Activated T-cell treated with anti-CD3 and anti-CD28 coated beads for 1 hour (primary cell): ENCODE results near the gene IFT57.
"Not testable (repeated sequence)": the region's sequence is repeated elsewhere in the genome, so short reads cannot be mapped to it uniquely, and the experiment has no call there.

ENCODE experiments used
- DNase-seq: peaks from one replicate; pipeline ENCODE4 v3.0.0-alpha.2; 2020; ENCODE audit warnings: low read depth

IFT57 gene

DNA sequence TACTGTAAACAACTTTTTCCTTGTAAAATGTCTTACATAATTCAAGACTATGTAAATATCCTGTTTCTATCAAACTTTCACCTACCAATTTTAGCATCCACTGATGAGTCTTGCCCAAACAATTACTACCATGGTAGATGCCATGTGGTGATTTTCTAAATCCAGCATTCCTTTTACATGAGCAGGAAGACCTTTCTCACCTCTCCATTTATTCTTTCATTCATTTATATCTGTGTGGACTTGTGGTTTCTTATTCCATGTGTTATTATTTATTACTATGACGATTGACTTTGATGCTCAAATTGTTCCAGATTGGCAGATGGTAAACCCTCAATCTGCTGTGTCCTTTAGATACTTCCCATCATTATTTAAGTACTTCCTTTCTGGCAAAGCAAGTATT lies 62.4 kb downstream of the IFT57 start:
- DNase-seq: no peak

DNA sequence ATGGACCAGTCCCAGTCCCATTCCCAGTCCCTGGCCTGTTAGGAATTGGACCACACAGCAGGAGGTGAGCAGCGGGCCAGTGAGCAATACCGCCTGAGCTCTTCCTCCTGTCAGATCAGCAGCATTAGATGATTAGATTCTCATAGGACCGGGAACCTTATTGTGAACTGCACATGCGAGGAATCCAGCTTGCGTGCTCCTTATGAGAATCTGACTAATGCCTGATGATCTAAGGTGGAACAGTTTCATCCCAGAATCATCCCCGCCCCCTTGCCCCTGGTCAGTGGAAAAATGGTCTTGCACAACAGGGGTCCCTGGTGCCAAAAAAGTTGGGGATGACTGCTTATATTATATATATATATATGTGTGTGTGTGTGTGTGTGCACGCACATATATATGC lies 63.1 kb downstream of the IFT57 start:
- no peak for DNase-seq

DNA sequence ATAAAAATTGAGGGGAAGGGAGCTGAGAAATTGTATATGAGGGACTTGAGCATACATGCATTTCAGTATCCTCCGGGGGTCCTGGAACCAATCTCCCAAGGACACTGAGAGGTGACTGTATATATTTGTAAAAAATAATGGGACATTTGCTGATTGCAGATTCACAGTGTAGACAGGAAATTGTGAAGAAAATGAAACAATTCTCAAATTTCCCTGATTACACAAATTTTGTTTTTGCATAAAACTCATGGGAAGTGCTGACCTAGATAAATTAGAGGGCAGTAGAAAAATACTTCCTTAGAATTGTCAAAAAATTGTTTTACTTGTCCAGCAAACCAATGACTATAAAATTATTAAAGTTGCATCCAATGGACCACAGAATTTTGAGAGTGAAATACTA lies 64.0 kb downstream of the IFT57 start:
- DNase-seq: no peak

DNA sequence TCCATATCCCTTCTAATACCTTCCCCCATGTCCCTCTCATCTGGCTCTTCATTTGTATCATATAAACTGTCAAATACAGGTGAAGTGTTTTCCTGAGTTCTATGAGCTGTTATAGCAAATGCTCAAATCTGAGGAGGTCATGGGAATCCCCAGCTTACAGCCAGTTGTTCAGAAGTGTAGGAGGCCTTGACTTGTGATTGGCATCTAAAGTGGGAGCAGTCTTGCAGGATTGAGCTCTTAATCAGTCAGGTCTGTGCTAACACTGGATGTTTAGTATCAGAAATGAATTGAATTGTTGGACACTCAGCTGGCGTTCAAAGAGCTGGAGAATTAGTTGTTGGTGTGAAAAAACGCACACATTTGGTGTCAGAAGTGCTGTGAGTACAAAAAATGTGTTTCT lies 65.0 kb downstream of the IFT57 start:
- DNase-seq: no peak

DNA sequence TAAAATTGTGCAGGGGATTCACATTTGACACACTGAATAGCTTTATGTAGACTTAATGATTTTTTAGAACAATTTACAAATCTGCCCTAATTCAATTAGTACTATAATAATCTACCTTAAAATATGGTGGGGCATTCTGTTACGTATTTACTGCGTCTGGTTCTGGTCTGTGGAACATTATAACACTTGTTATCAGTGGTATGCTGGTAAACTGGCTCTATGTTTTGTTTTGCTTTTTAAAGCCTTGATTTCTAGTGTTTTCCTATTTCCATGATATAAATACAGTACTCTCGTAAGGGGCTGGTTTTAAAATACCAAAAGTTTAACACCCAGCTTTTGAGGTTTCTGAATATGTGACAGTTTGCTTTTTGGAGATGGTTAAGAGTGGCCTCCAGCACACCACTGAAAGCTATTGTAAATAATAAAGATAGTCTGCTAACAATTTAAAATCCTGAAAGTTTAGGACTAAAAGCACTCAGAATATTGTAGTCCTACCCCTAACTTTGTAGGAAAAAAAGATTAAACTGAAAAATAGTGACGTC lies 65.8 kb downstream of the IFT57 start:
- no peak for DNase-seq

DNA sequence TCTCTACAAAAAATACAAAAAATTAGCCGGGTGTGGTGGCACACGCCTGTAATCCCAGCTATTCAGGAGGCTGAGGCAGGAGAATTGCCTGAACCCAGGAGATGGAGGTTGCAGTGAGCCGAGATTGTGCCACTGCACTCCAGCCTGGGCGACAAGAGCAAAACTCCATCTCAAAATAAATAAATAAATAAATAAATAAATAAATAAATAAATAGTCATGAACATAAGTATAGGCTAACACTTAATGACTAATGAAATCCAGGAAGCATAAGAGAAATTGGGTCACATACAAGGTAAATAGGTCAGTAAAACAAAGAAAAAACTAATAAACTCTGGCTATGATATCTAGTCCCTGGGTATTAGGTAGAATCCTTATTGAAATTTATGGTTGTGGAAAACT lies 66.6 kb downstream of the IFT57 start:
- not testable (repeated sequence) for DNase-seq

DNA sequence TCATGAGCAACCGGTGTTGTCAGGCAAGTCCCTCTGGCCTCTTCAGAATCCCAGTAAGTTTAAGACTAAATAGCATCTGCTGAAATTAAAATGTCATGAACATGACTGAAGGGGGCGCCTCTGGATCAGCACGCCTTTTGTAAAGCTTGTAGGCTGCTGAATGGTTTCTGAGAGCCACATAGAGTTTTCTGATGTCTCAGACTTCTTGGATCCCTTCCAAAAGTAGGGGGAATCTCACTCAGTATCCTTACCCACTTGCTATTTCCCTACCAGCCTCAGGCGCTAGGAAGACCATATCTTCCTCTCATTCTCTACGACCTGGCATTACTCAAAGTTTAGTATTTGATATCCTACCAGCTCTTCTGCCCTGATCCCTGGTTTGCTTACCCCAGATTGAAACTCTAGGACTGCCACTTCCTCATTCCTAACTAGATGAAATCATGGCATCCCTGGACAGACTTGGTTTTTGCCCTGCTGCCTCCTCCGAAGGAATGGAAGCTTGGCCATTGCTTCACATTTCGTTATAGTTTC lies 68.7 kb downstream of the IFT57 start:
- peak; percentile 25 for DNase-seq

DNA sequence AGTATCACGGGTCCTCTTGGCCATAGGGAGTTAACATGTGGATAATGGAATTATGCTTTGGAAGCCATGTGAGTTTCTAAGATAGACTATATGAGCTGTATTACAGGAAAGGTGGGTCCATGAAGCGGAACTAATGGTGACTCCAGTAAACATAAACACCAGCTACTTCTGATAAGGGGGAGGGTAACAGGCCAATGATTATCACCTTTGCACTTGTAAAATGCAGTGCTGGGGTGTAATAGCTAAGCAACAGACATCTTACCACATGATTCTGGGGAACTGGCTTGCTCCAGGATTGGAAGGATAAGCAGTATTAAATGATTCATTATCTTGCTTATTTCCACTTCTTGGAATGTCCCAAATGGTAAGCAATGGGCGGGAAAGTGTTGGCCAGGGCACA lies 70.0 kb downstream of the IFT57 start:
- no peak for DNase-seq

DNA sequence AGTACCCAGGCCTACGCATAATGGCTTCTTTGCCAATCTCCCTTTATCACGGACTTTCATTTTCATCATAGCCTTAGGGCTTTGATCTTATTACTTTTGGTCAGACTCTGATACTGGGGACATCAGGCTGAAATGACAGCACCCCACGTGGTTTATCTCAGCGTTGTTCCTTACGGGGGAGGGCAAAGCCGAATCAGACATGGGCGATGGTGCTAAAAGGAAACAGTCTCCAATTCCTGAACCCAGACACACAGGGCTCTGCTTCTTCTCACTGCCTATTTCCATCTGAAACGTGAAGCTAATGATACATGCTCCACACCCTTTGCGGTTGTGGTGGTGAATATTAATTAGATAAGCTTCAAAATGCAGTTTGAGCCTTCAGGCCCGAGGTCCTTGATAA lies 72.0 kb downstream of the IFT57 start:
- no peak for DNase-seq

DNA sequence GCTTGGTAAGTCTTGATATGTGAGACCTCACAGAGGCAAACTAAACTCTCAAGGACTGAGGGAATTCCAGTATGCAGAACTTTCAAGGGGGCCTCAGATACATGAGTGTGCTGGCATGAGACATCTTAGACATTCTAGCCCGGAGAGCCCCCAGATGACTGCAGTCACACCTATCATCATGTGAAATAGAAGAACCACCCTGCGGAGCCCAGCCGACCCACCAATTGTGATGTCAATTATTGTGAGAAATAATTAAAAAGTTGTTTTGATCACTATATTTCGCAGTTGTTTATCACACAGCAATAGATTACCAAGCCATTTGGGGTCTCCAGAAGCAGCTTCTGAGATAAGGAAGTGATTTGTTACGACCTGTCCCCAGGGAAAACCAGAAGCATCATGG lies 76.1 kb downstream of the IFT57 start:
- no peak for DNase-seq

DNA sequence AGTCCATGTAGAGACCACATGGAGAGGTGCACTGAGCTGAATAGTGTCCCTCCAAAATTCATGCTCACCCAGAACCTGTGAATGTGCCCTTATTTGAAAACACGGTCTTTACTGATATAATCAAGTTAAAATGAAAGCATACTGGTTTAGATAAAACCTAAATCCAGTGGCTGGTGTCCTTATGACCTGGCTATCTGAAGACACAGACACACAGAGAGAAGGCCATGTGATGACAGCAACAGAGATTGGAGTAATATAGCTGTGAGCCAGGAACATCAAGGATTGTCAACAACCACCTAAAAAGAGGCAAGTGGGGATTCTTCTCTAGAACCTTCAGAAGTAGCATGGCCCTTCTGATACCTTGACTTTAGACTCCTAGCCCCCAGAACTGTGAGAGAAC lies 76.6 kb downstream of the IFT57 start:
- no peak for DNase-seq

DNA sequence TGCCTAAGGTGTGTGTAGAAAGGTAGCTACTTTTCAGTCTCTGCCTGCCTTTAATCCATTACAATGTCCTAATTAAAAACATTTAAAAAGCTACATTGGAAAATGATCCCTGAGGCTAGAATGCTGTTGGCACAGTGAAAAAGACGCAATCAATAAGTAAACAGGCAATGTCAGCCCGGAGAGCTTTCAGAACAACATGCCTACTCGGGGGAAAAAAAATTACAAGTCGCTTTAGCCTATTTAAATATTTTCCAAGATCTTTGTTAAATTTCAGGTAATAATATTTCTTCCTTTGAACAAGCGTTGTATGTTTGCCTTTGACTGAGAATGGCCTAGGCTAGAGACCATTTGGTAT lies 84.8 kb downstream of the IFT57 start:
- no peak for DNase-seq

DNA sequence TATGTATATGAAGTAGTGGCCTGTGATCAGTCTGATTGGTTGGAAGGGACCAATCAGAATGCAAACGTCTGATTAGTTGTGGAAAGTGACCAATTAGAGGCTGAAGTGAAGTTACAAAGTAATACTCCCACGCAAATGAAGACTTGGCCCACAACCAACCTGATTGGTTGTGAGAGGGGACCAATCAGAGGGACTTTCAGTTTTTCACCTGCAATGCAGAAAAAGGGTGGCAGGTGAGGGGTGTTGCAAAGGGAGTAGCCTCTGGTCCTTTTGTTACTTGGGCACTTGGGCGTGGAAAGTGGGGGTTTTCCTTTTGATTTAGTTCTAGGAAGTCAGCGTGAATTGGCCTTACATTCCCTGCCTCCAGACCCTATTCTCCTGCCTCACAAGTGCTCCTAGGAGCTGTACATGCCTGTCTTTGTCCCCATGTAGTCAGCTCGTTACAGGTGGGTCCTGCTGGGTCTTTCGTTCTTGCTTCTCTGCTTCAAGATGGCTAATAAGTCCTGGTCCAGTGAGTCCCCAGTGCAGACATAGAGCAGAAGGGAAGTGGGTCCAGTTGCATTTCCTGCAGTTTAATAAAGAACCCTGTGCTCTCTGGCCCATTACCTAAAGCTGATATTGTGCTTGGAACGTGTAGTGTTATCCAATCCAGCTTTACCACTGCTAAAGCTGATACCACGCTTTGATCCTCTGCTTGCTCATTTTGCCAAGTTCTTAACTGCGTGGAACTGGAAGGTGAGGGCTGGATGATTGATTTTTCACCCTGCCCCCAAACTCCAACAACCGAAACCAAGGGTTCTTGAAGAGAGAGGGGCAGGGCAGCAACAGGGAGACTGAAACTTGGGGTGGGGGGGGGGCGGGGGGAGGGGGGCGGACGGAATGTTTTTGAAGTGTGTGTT lies 85.4 kb downstream of the IFT57 start:
- no peak for DNase-seq

DNA sequence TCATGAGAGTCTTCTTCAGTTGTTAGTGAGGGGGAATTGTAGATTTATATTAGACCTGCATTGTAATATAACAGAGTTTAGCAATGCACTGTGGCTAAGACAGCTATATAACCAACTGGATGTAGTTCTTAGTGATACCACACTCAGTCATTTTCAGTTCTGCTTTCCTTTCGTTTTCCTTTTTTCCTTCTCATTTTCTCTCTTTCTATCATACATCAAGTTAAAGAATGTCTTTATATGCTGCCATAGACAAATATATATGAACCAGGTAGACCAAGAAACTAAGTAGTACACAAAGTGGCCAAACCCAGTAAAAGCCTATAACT lies 87.7 kb downstream of the IFT57 start:
- DNase-seq: no peak

DNA sequence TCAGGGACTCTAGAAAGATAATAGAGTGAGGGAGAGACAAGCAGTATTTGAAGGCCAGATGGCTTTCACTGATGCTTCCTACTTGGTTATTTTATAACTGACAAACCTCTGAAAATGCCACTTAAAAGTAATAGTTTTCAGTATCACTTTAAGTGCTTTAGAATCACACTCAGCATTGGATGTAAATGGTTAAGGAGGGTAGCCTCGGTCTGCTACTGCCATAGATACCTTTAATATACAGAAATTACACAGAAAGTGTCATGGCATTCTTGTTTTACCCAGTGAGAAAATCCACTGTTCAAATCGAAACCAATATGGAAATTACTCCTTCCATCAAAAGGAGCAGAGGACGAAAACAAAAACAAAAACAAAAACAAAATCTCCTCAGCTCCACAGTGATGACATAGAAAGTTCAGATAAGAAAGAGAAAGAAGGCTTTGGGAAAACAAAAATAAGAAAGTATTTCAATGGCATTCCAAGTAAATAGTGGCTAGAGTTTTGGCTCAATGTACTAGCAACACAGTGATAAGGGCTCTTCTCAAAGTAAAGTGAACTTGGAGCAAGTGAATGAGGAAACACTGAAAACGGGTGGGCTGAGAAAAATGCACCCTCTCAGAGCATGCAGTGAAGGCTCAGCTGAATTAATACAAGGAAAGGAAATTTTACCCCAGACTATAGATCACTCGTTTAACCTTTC lies 88.2 kb downstream of the IFT57 start:
- DNase-seq: no peak

DNA sequence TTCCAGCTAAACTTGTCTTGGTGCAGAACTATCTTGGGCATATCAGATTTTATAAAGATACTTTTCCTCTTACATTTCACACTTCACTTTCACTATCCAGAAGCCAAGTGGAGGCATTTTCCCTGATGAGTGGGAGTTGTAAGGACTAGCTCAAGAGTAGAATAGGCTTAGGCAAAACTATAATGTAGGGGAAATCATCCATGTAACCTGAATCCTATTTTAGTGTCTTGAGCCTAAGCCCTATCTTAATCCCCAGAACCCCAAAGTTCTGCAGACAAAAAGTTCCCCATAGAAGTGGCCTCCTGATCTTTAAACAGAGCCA lies 89.2 kb downstream of the IFT57 start:
- no peak for DNase-seq

DNA sequence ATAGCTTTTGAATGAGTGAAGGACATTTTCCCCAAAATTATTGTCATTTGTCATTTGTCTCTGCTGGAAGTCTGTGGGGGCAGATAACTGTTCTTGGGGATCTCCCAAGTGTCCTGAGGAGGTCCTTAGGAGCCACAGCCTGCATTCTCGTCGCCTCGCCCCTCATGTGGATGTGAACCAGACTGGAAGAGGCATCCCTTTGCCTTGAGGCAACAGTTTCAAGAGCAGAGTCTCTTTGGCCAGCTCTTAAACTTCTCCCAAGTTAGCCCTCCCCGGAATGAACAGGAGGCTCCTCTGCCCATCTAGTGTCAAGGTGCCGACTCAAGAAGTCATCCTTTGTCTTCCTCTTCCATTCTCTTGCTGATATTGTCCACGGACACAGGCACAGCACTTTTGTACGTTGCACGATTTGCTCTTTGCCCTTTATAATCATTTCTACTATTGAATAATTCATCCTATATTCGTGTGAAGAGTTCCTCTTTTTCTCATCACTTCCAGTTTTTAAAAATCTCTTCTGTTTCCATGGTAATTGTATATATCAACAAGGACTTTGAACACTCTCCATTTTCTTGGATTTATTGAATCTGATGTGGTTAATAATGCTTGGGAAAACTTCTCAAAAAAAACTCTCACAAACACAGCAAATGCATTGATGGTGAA lies 90.6 kb downstream of the IFT57 start:
- DNase-seq: no peak

DNA sequence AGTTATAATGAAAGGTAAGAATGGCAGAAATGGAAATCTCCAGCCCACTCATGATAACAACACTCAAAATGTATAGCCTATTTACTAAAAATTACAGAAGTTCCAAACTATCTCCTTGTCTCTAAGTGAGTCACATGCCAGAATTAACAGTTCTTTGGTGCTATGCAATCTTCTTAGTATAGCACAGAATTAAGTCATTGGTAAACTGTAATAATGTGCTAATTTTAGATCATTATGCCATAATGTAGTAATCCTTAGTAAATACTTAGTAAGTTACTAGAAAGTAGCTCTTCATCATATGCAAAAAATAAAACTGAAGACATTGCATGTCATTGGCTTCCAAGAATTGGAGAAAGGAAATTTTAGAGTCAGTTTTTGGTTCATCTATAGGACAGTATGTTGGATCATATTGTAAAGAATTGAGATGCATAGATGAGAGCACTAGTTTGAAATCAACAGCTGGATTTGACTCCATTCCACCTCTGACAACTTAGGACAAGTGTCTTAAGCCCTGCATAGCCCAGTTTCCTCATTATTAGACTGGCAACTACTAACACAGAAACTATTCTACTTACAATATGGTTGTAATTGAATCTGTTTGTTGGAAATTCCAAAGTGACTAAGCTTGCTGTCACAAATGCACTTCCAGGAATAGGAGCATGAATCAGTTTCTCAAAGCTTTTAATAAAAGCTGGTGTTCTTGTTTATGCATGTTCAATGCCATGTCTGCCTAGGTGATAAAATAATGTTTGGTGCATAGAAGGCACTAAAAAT lies 91.3 kb downstream of the IFT57 start:
- DNase-seq: no peak

DNA sequence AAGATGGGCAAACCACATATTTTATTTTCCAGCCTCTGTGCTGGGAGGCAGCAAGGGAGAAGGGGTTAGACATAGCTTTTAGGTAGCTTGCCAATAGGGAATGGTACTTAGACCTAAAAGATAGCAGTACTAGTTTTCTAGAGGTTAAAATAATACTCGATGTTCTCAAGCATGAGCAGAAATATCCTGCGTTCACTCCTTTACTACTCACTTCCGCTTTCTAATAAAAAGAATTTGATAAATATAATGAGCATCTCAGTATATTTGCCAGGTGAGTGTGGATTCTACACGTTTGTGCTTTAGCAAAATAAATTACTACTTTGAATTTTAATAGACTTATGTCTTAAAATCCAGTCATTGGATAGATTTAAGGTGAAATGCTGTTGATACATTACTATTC lies 92.0 kb downstream of the IFT57 start:
- DNase-seq: no peak

DNA sequence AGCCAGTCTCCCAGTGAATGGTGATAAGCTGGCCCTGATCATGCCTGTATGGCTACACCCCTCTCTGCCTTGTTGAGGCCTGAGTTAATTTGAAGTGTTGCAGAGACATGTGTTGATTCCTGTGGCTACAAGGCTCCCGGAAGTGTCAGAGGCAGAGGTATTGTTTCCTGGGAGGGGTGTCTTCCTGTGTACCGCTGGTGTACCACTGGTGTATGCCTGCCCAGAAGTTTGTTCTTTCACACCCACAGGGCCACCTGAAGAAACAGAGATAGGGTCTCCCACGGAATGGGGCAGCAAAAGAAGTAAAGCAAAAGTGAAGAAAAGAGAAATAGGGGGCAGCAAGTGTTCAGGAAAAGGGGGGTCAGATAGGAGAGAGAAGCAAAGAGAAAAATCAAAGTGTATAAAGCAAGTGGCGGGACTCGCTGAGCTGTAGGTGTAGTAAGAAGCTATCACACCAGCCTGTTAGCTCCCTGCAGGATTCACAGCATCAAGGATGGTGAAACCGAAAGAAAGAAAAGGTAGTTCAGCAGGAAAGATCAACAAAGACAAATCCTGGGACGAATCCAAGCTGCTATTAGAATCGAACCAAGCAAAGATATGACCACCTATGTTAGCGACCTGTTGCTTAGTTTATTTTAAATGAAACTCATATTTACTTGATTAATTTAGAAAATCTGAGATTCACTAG lies 94.8 kb downstream of the IFT57 start:
- DNase-seq: peak; percentile 38

DNA sequence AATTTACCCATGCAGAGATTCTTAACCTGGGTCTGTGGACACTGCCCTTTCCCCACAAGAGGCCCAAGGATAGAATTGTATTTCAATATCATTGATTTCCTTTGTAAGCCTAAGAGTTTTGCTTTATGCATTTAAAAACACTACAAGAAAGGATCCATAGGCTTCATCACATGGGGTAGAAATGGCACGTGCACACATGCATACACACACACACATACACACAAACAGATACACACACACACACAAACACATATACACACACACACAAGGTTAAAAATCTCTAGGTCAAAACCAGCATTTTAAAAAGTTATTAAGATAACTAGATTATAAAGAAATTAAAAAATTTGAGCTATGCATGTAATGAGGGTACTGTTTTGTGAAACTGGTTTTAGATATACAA lies 95.9 kb downstream of the IFT57 start:
- no peak for DNase-seq
